NCI-H2196 (cell line): ENCODE results near the gene HSDL1.

Experiments
- DNase-seq: peaks from one replicate; lab custom pipeline; 2025; ENCODE audit not compliant: unreplicated experiment; lab: John Stamatoyannopoulos, UW

The HSDL1 gene

GRCh38 chr16:84144859-84145639, at the start of gene HSDL1, which contains the start of gene DNAAF1:
Gene HSDL1, minus strand, starts transcription at chr16:84145177. Its CDS starts 13,856 bp downstream, at chr16:84131321.
Gene DNAAF1, plus strand, starts transcription at chr16:84145308. Its CDS starts 133 bp downstream, at chr16:84145441.
- DNase-seq: peak; percentile 87

- no peak for DNase-seq
These were observed 49.0 kb upstream of the HSDL1 start for GRCh38 chr16:84194018-84194417.

GRCh38 chr16:84193480-84193879, 48.5 kb upstream of the HSDL1 start:
- no peak for DNase-seq

GRCh38 chr16:84191466-84191865, 46.5 kb upstream of the HSDL1 start:
- no peak for DNase-seq

- DNase-seq: no peak
These were observed 45.9 kb upstream of the HSDL1 start, which contains the start of gene ADAD2 for GRCh38 chr16:84190731-84191388. Gene ADAD2, plus strand, starts transcription at chr16:84191157. Its CDS starts 74 bp downstream, at chr16:84191231.

GRCh38 chr16:84186685-84187437, 41.9 kb upstream of the HSDL1 start, which contains the start of gene TAF1C:
Gene TAF1C, minus strand, starts transcription at chr16:84187057. Its CDS starts 2,069 bp downstream, at chr16:84184988.
- peak; percentile 81 for DNase-seq

- no peak for DNase-seq
These were observed 39.8 kb upstream of the HSDL1 start for GRCh38 chr16:84184775-84185174.

GRCh38 chr16:84183911-84184591, 39.1 kb upstream of the HSDL1 start:
- DNase-seq: no peak

GRCh38 chr16:84183572-84183875, 38.5 kb upstream of the HSDL1 start:
- DNase-seq: no peak

GRCh38 chr16:84182680-84183571, 37.9 kb upstream of the HSDL1 start:
- no peak for DNase-seq

GRCh38 chr16:84182104-84182503, 37.1 kb upstream of the HSDL1 start:
- no peak for DNase-seq

- no peak for DNase-seq
These were observed 36.4 kb upstream of the HSDL1 start for GRCh38 chr16:84181144-84181915.

- DNase-seq: no peak
These were observed 35.7 kb upstream of the HSDL1 start for GRCh38 chr16:84180519-84181140.

GRCh38 chr16:84179612-84180320, 34.8 kb upstream of the HSDL1 start:
- DNase-seq: no peak

GRCh38 chr16:84178892-84179611, 34.1 kb upstream of the HSDL1 start:
- no peak for DNase-seq

GRCh38 chr16:84178146-84178765, 33.3 kb upstream of the HSDL1 start:
- DNase-seq: no peak

GRCh38 chr16:84177741-84178073, 32.7 kb upstream of the HSDL1 start:
- no peak for DNase-seq
